Endothelial cell of umbilical vein (primary cell): ENCODE measurements around the gene EHF. TPM values are rescaled to one million over a fixed set of nuclear protein-coding genes. Genes with fewer than 3 reads are reported as not detected.

Source experiments
- BruUV-seq: library from RNA; stranded (reverse); fragments of 400-500 nt; replicated peaks from 2 replicates; lab custom pipeline; 2021; lab: Mats Ljungman, UMichigan
- CTCF ChIA-PET: fragments of 300-600, 350-600 bp; sonication (Branson Sonifier 250); formaldehyde crosslinking; loops from one replicate; lab custom pipeline; 2021; ENCODE audit warnings: antibody characterized with exemption, inconsistent platforms; lab: Charles Lee
- POLR2A ChIA-PET: fragments of 300-600, 350-600 bp; sonication (Branson Sonifier 250); formaldehyde crosslinking; loops from one replicate; lab custom pipeline; 2021; ENCODE audit warnings: antibody characterized with exemption, inconsistent platforms; lab: Charles Lee
- DNase-seq: peaks from one replicate; pipeline ENCODE4 v3.0.0-alpha.2; 2011; ENCODE audit warnings: low read depth, low spot score
- FAIRE-seq: peaks from 2 replicates; lab custom pipeline; 2011; peaks lifted over from hg19 to GRCh38; lab: Jason Lieb, UNC
- H2AFZ ChIP-seq: 2 replicates; pipeline ENCODE4 v1.6.0; 2012; ENCODE audit warnings: low read depth, low read length, control low read depth, inconsistent platforms
- H3K27ac ChIP-seq: 2 replicates; pipeline ENCODE4 v1.5.1; 2011; ENCODE audit warnings: low read depth, mild to moderate bottlenecking, control low read depth, low read length, moderate library complexity; ENCODE audit not compliant: insufficient read depth
- H3K27me3 ChIP-seq, 2 experiments: 2 replicates each; pipeline versions ENCODE4 v1.6.0 to v1.6.1; 2011; ENCODE audit warnings: low read length in 2 of 2, mixed read lengths in 1 of 2; ENCODE audit not compliant: control insufficient read depth in 2 of 2, insufficient read depth in 2 of 2
- H3K36me3 ChIP-seq, 2 experiments: 2 replicates in 1 of 2; 3 replicates in 1 of 2; pipeline ENCODE4 v1.5.1; 2011; ENCODE audit warnings: low read length in 2 of 2, mild to moderate bottlenecking in 1 of 2, moderate library complexity in 1 of 2; ENCODE audit not compliant: control insufficient read depth in 2 of 2, insufficient read depth in 2 of 2; ENCODE audit errors: extremely low read depth in 1 of 2
- H3K4me1 ChIP-seq: 3 replicates; pipeline ENCODE4 v1.5.1; 2011; ENCODE audit warnings: mild to moderate bottlenecking, low read length; ENCODE audit not compliant: control insufficient read depth, insufficient read depth; ENCODE audit errors: extremely low read depth
- H3K4me2 ChIP-seq: 2 replicates; pipeline ENCODE4 v1.6.1; 2011; ENCODE audit warnings: low read length, control low read depth, mixed read lengths; ENCODE audit not compliant: insufficient read depth
- H3K4me3 ChIP-seq, 3 experiments: fragments of 200-600 bp in 1 of 3; sonication (generic), shearing (Covaris generic) in 1 of 3; replicated peaks in 1 of 3; 2 replicates each; pipeline ENCODE4 v1.5.1; 2011 to 2016; ENCODE audit warnings: control low read depth in 3 of 3, low read length in 3 of 3, mild to moderate bottlenecking in 2 of 3, inconsistent platforms in 1 of 3, low read depth in 1 of 3, moderate library complexity in 1 of 3; ENCODE audit not compliant: insufficient read depth in 1 of 3
- H3K79me2 ChIP-seq: 2 replicates; pipeline ENCODE4 v1.6.0; 2012; ENCODE audit warnings: low read length, inconsistent platforms; ENCODE audit not compliant: control insufficient read depth, insufficient read depth
- H3K9ac ChIP-seq: replicated peaks from 2 replicates; pipeline ENCODE3; 2011; ENCODE audit warnings: low read length, control low read depth; ENCODE audit not compliant: insufficient read depth; ENCODE audit errors: extremely low read depth
- H3K9me1 ChIP-seq: replicated peaks from 3 replicates; pipeline ENCODE4 v1.6.0; 2011; ENCODE audit warnings: mild to moderate bottlenecking, low read length; ENCODE audit not compliant: control insufficient read depth, insufficient read depth; ENCODE audit errors: extremely low read depth
- H3K9me3 ChIP-seq: replicated peaks from 2 replicates; pipeline ENCODE4 v1.5.1; 2012; ENCODE audit warnings: low read length, inconsistent platforms; ENCODE audit not compliant: control insufficient read depth, insufficient read depth
- H4K20me1 ChIP-seq: replicated peaks from 2 replicates; pipeline ENCODE3; 2011; ENCODE audit warnings: mild to moderate bottlenecking, low read length; ENCODE audit not compliant: control insufficient read depth, insufficient read depth; ENCODE audit errors: extremely low read depth
- CTCF ChIP-seq, 2 donors: IDR thresholded peaks; 1 replicate in 1 of 2; 2 replicates in 1 of 2; pipeline ENCODE4 v1.5.1; 2011; ENCODE audit warnings: low read length in 2 of 2, mild to moderate bottlenecking in 2 of 2, moderate library complexity in 2 of 2, control low read depth in 1 of 2, inconsistent platforms in 1 of 2, low read depth in 1 of 2; ENCODE audit not compliant: insufficient read depth in 1 of 2; ENCODE audit errors: extremely low read depth in 1 of 2
- EZH2 ChIP-seq: IDR thresholded peaks from 2 replicates; pipeline ENCODE4 v1.6.1; 2012; ENCODE audit warnings: borderline replicate concordance, low read depth, mild to moderate bottlenecking, moderate library complexity, low read length, inconsistent platforms; ENCODE audit not compliant: severe bottlenecking
- GATA2 ChIP-seq: IDR thresholded peaks from 2 replicates; pipeline ENCODE4 v1.7.0; 2011; ENCODE audit warnings: low read depth, mild to moderate bottlenecking, moderate library complexity, mixed read lengths, low read length; ENCODE audit not compliant: insufficient read length, insufficient read depth
- JUN ChIP-seq: IDR thresholded peaks from 2 replicates; pipeline ENCODE4 v1.6.1; 2011; ENCODE audit warnings: borderline replicate concordance, low read depth; ENCODE audit not compliant: insufficient read length, insufficient read depth
- MAX ChIP-seq: IDR thresholded peaks from 2 replicates; pipeline ENCODE4 v1.6.1; 2011; ENCODE audit not compliant: insufficient read depth, insufficient read length
- POLR2A ChIP-seq: IDR thresholded peaks from 2 replicates; pipeline ENCODE4 v1.6.1; 2012; ENCODE audit warnings: low read depth, mild to moderate bottlenecking, control low read depth, low read length
- POLR2AphosphoS5 ChIP-seq: IDR thresholded peaks from 2 replicates; pipeline ENCODE4 v1.6.1; 2012; ENCODE audit warnings: low read depth, mild to moderate bottlenecking, control low read depth, low read length, moderate library complexity; ENCODE audit not compliant: insufficient read depth
- dilution Hi-C: fragments of 300-500 bp; cut with MboI; formaldehyde crosslinking; loops from one replicate; pipeline ENCODE4 v1.15.0; 2019; ENCODE audit warnings: low sequenced_read_pairs; ENCODE audit not compliant: extremely low pct_ligation_motif_present
- intact Hi-C: fragments of 100-400 bp; cut with micrococcal nuclease; formaldehyde crosslinking; loops from one replicate; pipeline ENCODE4 v1.10.0; 2022
- polyA plus RNA-seq, 4 experiments: library from polyadenylated mRNA; depleted of rRNA in 3 of 4; stranded (reverse) in 3 of 4; unstranded in 1 of 4; fragments of >200 nt; gene quantifications; 2 replicates each; pipeline versions ENCODE4 v1.2.1 to v1.2.3, GENCODE V29; 2011 to 2012; ENCODE audit warnings: missing spikeins in 1 of 4
- total RNA-seq: library from RNA; stranded (reverse); gene quantifications from 2 replicates; pipeline ENCODE4 v1.2.3, GENCODE V29; 2021

EHF gene
- total and polyA plus RNA-seq, 2 donors (not counting 3 experiments of a cell fraction or from before 2014, with no cell fraction given) = not detected

- intact Hi-C loops = no loop called here
- Histone ChIP-seq H3K79me2 (no peaks in the 10 kb centered on the region), H3K9me1 (no peaks in the 10 kb centered on the region), H3K27ac (no peak overlapping the region), H3K9ac (no peak overlapping the region), H3K4me2 (no peak overlapping the region), H2AFZ (no peak overlapping the region), H3K4me3 (no peak overlapping the region), H3K27me3 (no peaks in the 10 kb centered on the region), H3K9me3 (no peaks in the 10 kb centered on the region), H4K20me1 (no peaks in the 10 kb centered on the region), H3K36me3 (no peaks in the 10 kb centered on the region), H3K4me1 (no peaks in the 10 kb centered on the region)
- DNase-seq (no peak), FAIRE-seq (no peak)
- BruUV-seq = no TSS peak
- TF ChIP-seq POLR2AphosphoS5 (no peak), GATA2 (no peak), JUN (no peak), EZH2 (no peak), MAX (no peak), CTCF (IDR thresholded peaks at IDR 0.05; ENCODE audit: extremely low read depth in 1 of 2, insufficient read depth in 1 of 2, low read depth in 1 of 2, low read length in 2 of 2) (no peak), POLR2A (no peak)
- dilution Hi-C loops = no loop called here
- ChIA-PET CTCF (no interaction called here), POLR2A (no interaction called here)
These were observed 6.3 kb downstream of the EHF start for GRCh38 chr11:34627197-34627596.
